Measurements from ENCODE around the gene TRPM8.
"Not testable (repeated sequence)": the region's sequence is repeated elsewhere in the genome, so short reads cannot be mapped to it uniquely, and the experiment has no call there.

TRPM8 gene

DNA sequence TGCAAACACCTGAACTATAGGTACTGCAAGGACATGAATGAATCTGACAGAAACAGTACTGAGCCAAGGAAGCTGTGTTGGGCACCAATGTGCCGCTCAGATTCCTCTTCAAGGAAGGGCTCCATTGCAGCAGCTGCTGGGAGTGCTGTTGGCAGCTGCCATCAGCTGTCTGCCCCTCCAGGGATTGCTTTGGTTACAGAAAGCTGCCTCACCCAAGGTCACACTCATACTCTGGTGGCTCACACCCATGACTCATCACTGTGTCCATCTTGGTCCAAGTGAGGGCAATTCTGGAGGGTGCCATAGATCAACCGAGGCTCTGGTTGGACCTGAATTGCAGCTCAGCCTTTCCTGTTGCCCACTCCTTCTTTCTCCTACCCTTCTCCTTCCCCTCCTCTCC lies 24.4 kb upstream of the TRPM8 start:
- H3K4me3 ChIP-seq (ENCODE audit: low read depth, low read length), result no peak overlapping the region
- H3K79me2 ChIP-seq, result no peaks in the 10 kb centered on the region
- H3K9me3 ChIP-seq (ENCODE audit: control insufficient read depth, low read length), result no peaks in the 10 kb centered on the region
- no peak overlapping the region for H3K4me2 ChIP-seq (ENCODE audit: low read length)
- H3K4me1 ChIP-seq, result no peaks in the 10 kb centered on the region
- TF ChIP-seq, protein P1, sequence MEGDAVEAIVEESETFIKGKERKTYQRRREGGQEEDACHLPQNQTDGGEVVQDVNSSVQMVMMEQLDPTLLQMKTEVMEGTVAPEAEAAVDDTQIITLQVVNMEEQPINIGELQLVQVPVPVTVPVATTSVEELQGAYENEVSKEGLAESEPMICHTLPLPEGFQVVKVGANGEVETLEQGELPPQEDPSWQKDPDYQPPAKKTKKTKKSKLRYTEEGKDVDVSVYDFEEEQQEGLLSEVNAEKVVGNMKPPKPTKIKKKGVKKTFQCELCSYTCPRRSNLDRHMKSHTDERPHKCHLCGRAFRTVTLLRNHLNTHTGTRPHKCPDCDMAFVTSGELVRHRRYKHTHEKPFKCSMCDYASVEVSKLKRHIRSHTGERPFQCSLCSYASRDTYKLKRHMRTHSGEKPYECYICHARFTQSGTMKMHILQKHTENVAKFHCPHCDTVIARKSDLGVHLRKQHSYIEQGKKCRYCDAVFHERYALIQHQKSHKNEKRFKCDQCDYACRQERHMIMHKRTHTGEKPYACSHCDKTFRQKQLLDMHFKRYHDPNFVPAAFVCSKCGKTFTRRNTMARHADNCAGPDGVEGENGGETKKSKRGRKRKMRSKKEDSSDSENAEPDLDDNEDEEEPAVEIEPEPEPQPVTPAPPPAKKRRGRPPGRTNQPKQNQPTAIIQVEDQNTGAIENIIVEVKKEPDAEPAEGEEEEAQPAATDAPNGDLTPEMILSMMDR (IDR thresholded peaks at IDR 0.05), result no peak
- no peak overlapping the region for H2AFZ ChIP-seq
- H3K27ac ChIP-seq, result no peak overlapping the region
- no peaks in the 10 kb centered on the region for H3K27me3 ChIP-seq (ENCODE audit: control insufficient read depth, insufficient read depth, low read length)
- H3K9ac ChIP-seq, result no peak overlapping the region
- no peaks in the 10 kb centered on the region for H3K36me3 ChIP-seq (ENCODE audit: control insufficient read depth, insufficient read depth, low read length)

DNA sequence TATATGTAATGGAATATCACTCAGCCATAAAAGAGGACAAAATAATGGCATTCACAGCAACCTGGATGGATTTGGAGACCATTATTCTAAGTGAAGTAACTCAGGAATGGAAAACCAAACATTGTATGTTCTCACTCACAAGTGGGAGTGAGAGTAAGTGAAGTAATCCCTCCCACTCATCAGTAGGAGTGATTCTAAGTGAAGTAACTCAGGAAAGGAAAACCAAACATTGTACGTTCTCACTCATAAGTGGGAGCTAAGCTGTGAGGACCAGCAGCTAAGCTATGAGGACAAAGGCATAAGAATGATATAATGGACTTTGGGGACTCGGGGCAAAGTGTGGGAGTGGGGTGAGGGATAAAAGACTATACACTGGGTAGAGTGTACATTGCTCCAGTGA lies 20.9 kb upstream of the TRPM8 start:
- not testable (repeated sequence) for H3K27me3 ChIP-seq (ENCODE audit: control insufficient read depth, insufficient read depth, low read length); H3K27ac ChIP-seq; H3K79me2 ChIP-seq; H3K4me3 ChIP-seq (ENCODE audit: low read depth, low read length); H3K36me3 ChIP-seq (ENCODE audit: control insufficient read depth, insufficient read depth, low read length); H3K9ac ChIP-seq; H3K4me1 ChIP-seq; H3K9me3 ChIP-seq (ENCODE audit: control insufficient read depth, low read length); H2AFZ ChIP-seq; H3K4me2 ChIP-seq (ENCODE audit: low read length)

DNA sequence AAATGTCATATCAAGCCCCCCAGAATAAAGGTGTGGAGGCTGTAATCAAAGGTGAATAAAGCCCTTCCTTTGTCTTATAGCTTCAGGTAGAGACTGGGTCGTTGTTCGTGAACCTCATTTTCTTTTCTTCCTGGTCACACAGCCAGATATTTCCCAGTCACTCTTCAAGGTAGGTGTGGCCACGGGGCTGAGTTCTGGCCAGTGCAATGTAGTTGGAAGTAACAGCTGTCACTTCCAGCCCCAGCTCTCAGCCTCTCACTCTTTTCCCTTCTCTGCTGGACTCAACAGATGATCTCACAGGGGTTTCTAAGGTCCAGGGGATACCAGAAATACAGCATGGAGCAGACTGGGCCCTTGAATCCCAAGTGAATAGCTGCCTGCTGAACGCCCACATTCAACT lies 15.8 kb upstream of the TRPM8 start:
- H3K27me3 ChIP-seq (ENCODE audit: control insufficient read depth, insufficient read depth, low read length), result no peaks in the 10 kb centered on the region

DNA sequence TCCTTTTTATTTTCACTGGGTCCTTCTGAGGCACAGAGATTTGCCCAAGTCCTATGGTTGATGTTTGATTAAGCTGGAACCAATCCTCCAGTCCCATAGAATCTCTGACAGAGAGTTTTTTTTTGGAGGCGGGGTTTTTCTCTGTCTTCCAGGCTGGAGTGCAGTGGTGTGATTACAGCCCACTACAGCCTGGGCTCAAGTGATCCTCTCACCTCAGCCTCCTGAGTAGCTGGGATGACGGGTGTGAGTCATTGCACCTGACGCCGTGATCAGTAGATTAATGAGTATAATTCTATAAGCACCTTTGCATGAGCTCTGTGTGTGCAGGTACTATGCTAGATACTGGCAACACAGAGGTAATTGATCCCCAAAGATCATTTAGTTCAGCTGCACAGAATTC lies 15.3 kb upstream of the TRPM8 start:
- Histone ChIP-seq H2AFZ (no peak overlapping the region), H3K4me2 (ENCODE audit: low read length) (no peak overlapping the region), H3K27ac (no peak overlapping the region), H3K9me3 (ENCODE audit: control insufficient read depth, low read length) (no peaks in the 10 kb centered on the region), H3K27me3 (ENCODE audit: control insufficient read depth, insufficient read depth, low read length) (no peaks in the 10 kb centered on the region), H3K4me1 (no peaks in the 10 kb centered on the region), H3K79me2 (no peaks in the 10 kb centered on the region), H3K9ac (no peak overlapping the region), H3K36me3 (ENCODE audit: control insufficient read depth, insufficient read depth, low read length) (no peaks in the 10 kb centered on the region), H3K4me3 (ENCODE audit: low read depth, low read length) (no peak overlapping the region)
- TF ChIP-seq, protein P1 (IDR thresholded peaks at IDR 0.05), result no peak

More for the DNA sequence above, 15.8 kb upstream of the TRPM8 start:
- Histone ChIP-seq H3K79me2 (no peaks in the 10 kb centered on the region), H3K36me3 (ENCODE audit: control insufficient read depth, insufficient read depth, low read length) (no peaks in the 10 kb centered on the region), H3K9me3 (ENCODE audit: control insufficient read depth, low read length) (no peaks in the 10 kb centered on the region), H3K4me2 (ENCODE audit: low read length) (no peak overlapping the region), H3K4me1 (no peaks in the 10 kb centered on the region), H3K27ac (no peak overlapping the region), H2AFZ (no peak overlapping the region), H3K4me3 (ENCODE audit: low read depth, low read length) (no peak overlapping the region), H3K9ac (no peak overlapping the region)
- TF ChIP-seq, protein P1 (IDR thresholded peaks at IDR 0.05), result no peak

DNA sequence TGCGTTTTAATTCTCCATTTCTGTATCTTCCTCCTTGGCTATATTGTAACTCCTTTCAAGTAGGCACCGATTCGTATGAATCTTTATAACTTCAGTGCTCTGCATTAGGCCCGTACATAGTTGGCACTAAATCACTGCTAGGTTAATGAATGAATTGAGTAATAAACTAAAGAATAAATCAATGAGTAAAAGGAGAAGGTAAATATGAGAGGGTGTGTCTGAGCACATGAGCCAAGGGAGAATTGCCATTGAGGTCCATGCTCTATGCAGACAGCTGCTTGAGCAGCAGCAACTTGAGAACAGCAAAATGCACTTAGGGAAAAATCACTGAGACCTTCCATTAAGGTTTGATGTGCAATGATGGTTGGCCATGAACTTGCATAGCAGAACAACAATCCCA lies 11.2 kb upstream of the TRPM8 start:
- no peak overlapping the region for H3K9ac ChIP-seq
- no peaks in the 10 kb centered on the region for H3K27me3 ChIP-seq (ENCODE audit: control insufficient read depth, insufficient read depth, low read length)
- TF ChIP-seq, protein P1 (IDR thresholded peaks at IDR 0.05), result no peak
- H3K27ac ChIP-seq, result no peak overlapping the region
- H3K4me1 ChIP-seq, result no peaks in the 10 kb centered on the region
- H2AFZ ChIP-seq, result no peak overlapping the region
- no peak overlapping the region for H3K4me3 ChIP-seq (ENCODE audit: low read depth, low read length)
- H3K9me3 ChIP-seq (ENCODE audit: control insufficient read depth, low read length), result no peaks in the 10 kb centered on the region
- no peaks in the 10 kb centered on the region for H3K36me3 ChIP-seq (ENCODE audit: control insufficient read depth, insufficient read depth, low read length)
- H3K79me2 ChIP-seq, result no peaks in the 10 kb centered on the region
- H3K4me2 ChIP-seq (ENCODE audit: low read length), result no peak overlapping the region

Measured in parathyroid adenoma (tissue), 2 donors.